H1 (cell line): ENCODE measurements around the gene PROCR. TPM values are rescaled to one million over a fixed set of nuclear protein-coding genes. Genes with fewer than 3 reads are reported as not detected.

ENCODE experiments used
- E2F6 ChIP-seq: IDR thresholded peaks from 2 replicates; pipeline ENCODE4 v1.6.1; 2012; ENCODE audit warnings: inconsistent platforms
- EGR1 ChIP-seq: IDR thresholded peaks from 2 replicates; pipeline ENCODE4 v1.6.1; 2011; ENCODE audit warnings: low read depth, low read length, borderline replicate concordance
- EZH2 ChIP-seq: fragments of 200-600 bp; sonication (generic); IDR thresholded peaks from 2 replicates; pipeline ENCODE4 v1.7.1; 2012; ENCODE audit warnings: low read depth, mild to moderate bottlenecking, moderate library complexity, low read length, inconsistent platforms; ENCODE audit not compliant: severe bottlenecking
- HDAC2 ChIP-seq, 2 experiments: fragments of 300-600 bp in 1 of 2; sonication (generic) in 1 of 2; IDR thresholded peaks; 2 replicates each; pipeline ENCODE4 v1.6.1; 2011 to 2012; ENCODE audit warnings: low read depth in 2 of 2, low read length in 2 of 2, mild to moderate bottlenecking in 2 of 2, moderate library complexity in 2 of 2, borderline replicate concordance in 1 of 2, inconsistent platforms in 1 of 2
- JUND ChIP-seq: IDR thresholded peaks from 2 replicates; pipeline ENCODE4 v1.6.1; 2011; ENCODE audit warnings: mild to moderate bottlenecking, improper control_type of control experiment, low read length
- MAFK ChIP-seq: IDR thresholded peaks from 2 replicates; pipeline ENCODE4 v1.6.1; 2012; ENCODE audit warnings: low read depth, mild to moderate bottlenecking, improper control_type of control experiment, low read length
- RFX5 ChIP-seq: IDR thresholded peaks from 2 replicates; pipeline ENCODE4 v1.6.1; 2011; ENCODE audit warnings: low read depth, low read length, improper control_type of control experiment, borderline replicate concordance
- SP1 ChIP-seq: IDR thresholded peaks from 2 replicates; pipeline ENCODE4 v1.6.1; 2011; ENCODE audit warnings: low read depth, low read length
- SUZ12 ChIP-seq: fragments of 200-600 bp; sonication (generic); IDR thresholded peaks from 2 replicates; pipeline ENCODE4 v1.6.1; 2012; ENCODE audit warnings: mild to moderate bottlenecking, inconsistent platforms, low read length, moderate library complexity, mixed read lengths
- polyA plus RNA-seq, 7 experiments: library from polyadenylated mRNA; depleted of rRNA in 3 of 7; stranded (reverse) in 5 of 7; unstranded in 2 of 7; fragments of >200 nt in 5 of 7; fragments of 200-250 nt in 2 of 7; gene quantifications; 1 replicate in 5 of 7; 2 replicates in 1 of 7; 4 replicates in 1 of 7; pipeline versions ENCODE4 v1.2.1 to v1.2.3, GENCODE V29; 2011 to 2013; ENCODE audit warnings: missing spikeins in 2 of 7, mixed read lengths in 2 of 7
- total RNA-seq: library from RNA; stranded (reverse); fragmentation: NEBNext Ultra II Directional; extraction: Animal tissue kit (Norgen Biotek cat#: 25700); gene quantifications from 2 replicates; pipeline ENCODE4 v1.2.1, GENCODE V29; 2021

PROCR gene
- total and polyA plus RNA-seq, 2 of the 8 experiments (the other 6 are each of a cell fraction or from before 2014, with no cell fraction given) = 21.3 to 42.9 TPM

GRCh38 chr20:35215066-35215956, 43.4 kb downstream of the PROCR start (continued):
- TF ChIP-seq HDAC2 (IDR thresholded peaks at IDR 0.05; ENCODE audit: borderline replicate concordance in 1 of 2, low read depth in 2 of 2, low read length in 2 of 2) = no peak
- TF ChIP-seq RFX5 = no peak
- TF ChIP-seq E2F6 = no peak
- no peak for TF ChIP-seq EGR1
- no peak for TF ChIP-seq MAFK
- no peak for TF ChIP-seq SP1
- TF ChIP-seq EZH2 = no peak
- TF ChIP-seq JUND = no peak
- TF ChIP-seq SUZ12 = no peak
